CD4-positive, CD25-positive, alpha-beta regulatory T cell (primary cell): ENCODE measurements around the gene RYR3. TPM values are rescaled to one million over a fixed set of nuclear protein-coding genes. Genes with fewer than 3 reads are reported as not detected.

Experiments
- ATAC-seq, 2 donors: fragments of 150-1000 bp; cut with Tn5 transposase; one replicate each; pipeline ENCODE4 v1.10.0; 2021; ENCODE audit warnings: low read depth in 2 of 2, moderate number of reproducible peaks in 2 of 2, moderate library complexity in 1 of 2
- DNase-seq, 3 donors: peaks; one replicate each; pipeline versions ENCODE4 v3.0.0 to v3.0.0-alpha.2; 2012 to 2022; ENCODE audit warnings: mixed read lengths in 1 of 3
- H3K27ac ChIP-seq: one replicate; pipeline ENCODE4 v1.7.0; 2013; ENCODE audit warnings: mild to moderate bottlenecking, low read length; ENCODE audit not compliant: insufficient read depth, poor library complexity, severe bottlenecking
- H3K27me3 ChIP-seq: one replicate; pipeline ENCODE4 v1.7.0; 2013; ENCODE audit warnings: low read length; ENCODE audit not compliant: control insufficient read depth, insufficient read depth
- H3K36me3 ChIP-seq: one replicate; pipeline ENCODE4 v1.7.0; 2013; ENCODE audit warnings: mild to moderate bottlenecking, low read length, moderate library complexity; ENCODE audit not compliant: control insufficient read depth, insufficient read depth
- H3K4me1 ChIP-seq: 2 replicates; pipeline ENCODE4 v1.7.0; 2013; ENCODE audit warnings: mild to moderate bottlenecking, low read length; ENCODE audit not compliant: insufficient read depth, control insufficient read depth, poor library complexity, severe bottlenecking
- H3K4me3 ChIP-seq: one replicate; pipeline ENCODE4 v1.7.0; 2013; ENCODE audit warnings: low read depth, mild to moderate bottlenecking, low read length, moderate library complexity
- H3K9me3 ChIP-seq, 2 experiments: 1 replicate in 1 of 2; 2 replicates in 1 of 2; pipeline ENCODE4 v1.7.0; 2013; ENCODE audit warnings: low read length in 2 of 2, mild to moderate bottlenecking in 1 of 2, moderate library complexity in 1 of 2; ENCODE audit not compliant: control insufficient read depth in 2 of 2
- H3K27ac Mint-ChIP-seq, 3 donors: one replicate each; pipeline ENCODE4 v1.8.0; 2020 to 2022; ENCODE audit warnings: mild to moderate bottlenecking in 3 of 3, mixed read lengths in 3 of 3, moderate library complexity in 2 of 3
- H3K27me3 Mint-ChIP-seq: one replicate; pipeline ENCODE4 v1.8.0; 2022; ENCODE audit warnings: mild to moderate bottlenecking, mixed read lengths
- H3K36me3 Mint-ChIP-seq: one replicate; pipeline ENCODE4 v1.8.0; 2020; ENCODE audit warnings: mixed read lengths
- H3K4me1 Mint-ChIP-seq, 4 donors: one replicate each; pipeline ENCODE4 v1.8.0; 2020 to 2022; ENCODE audit warnings: mixed read lengths in 4 of 4, mild to moderate bottlenecking in 1 of 4
- H3K4me3 Mint-ChIP-seq, 4 donors: one replicate each; pipeline ENCODE4 v1.8.0; 2020 to 2022; ENCODE audit warnings: mild to moderate bottlenecking in 4 of 4, mixed read lengths in 4 of 4, moderate library complexity in 3 of 4
- H3K9me3 Mint-ChIP-seq, 7 donors: one replicate each; pipeline ENCODE4 v1.8.0; 2020 to 2022; ENCODE audit warnings: mixed read lengths in 7 of 7, mild to moderate bottlenecking in 3 of 7, moderate library complexity in 2 of 7
- polyA plus RNA-seq, 4 donors: library from polyadenylated mRNA; unstranded; fragments of 300-500 nt; fragmentation: Illumina TruSeq; gene quantifications; one replicate each; pipeline ENCODE4 v1.2.3, GENCODE V29; 2021
- total RNA-seq: library from RNA; stranded (reverse); gene quantifications from one replicate; pipeline ENCODE4 v1.2.3, GENCODE V29; 2022

The RYR3 gene
- total and polyA plus RNA-seq, 5 donors from 2014 or later: 0.05 to 0.19 (median 0.09) TPM; not detected in 1

DNA sequence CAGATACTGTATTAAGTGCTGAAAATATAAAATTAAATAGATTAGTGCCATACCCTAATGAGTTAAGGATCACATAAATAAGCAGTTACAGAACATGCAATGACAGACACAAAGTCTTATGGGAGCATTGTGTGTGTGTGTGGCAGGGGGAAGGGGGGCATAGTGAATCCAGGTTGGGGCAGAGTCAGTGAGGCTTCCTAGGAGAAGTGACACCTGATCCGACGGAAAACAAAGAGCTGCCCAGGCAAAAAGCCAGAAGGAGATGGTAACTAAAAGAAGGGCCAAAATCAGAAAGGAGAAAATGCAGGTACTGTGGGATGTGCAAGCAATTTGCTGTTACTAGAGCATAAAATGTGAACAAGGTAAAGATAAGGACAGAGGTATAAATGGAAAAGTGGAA lies 577.4 kb downstream of the RYR3 start:
- H3K27me3 Mint-ChIP-seq: no peaks in the 10 kb centered on the region
- no peaks in the 10 kb centered on the region for H3K4me1 ChIP-seq
- no peak overlapping the region for H3K4me3 Mint-ChIP-seq
- H3K36me3 ChIP-seq: no peaks in the 10 kb centered on the region
- peaks cover 3% of the 10 kb centered on the region for H3K36me3 Mint-ChIP-seq
- peaks cover 0 to 9% (median 6%) of the 10 kb centered on the region in 7 donors for H3K9me3 Mint-ChIP-seq
- H3K27ac ChIP-seq: no peak overlapping the region
- H3K27me3 ChIP-seq: no peaks in the 10 kb centered on the region
- no peaks in the 10 kb centered on the region for H3K4me1 Mint-ChIP-seq
- no peak overlapping the region for H3K27ac Mint-ChIP-seq
- DNase-seq (no peak), ATAC-seq (no peak)
- H3K9me3 ChIP-seq: peaks cover 0 to 4% of the 10 kb centered on the region in 2 experiments
- H3K4me3 ChIP-seq: no peak overlapping the region

DNA sequence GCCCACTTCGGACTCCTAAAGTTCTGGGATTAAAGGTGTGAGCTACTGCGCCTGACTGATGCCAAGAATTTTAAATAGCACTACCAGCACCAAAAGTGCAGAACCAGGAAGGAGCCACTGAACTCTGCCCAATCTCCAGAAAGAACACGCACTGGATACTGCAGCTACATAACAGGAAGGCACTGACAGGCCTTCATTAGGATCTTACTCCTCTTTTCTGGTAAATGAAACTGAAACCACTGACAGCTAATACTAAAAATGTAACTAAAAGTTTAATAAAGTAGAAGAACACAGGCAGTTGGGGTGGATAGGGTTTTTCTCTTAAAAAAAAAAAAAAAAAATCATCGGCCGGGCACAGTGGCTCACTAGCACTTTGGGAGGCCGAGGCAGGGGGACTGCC lies 583.4 kb downstream of the RYR3 start:
- Histone ChIP-seq H3K36me3 (no peaks in the 10 kb centered on the region), H3K27me3 (no peaks in the 10 kb centered on the region), H3K9me3 (no peaks in the 10 kb centered on the region), H3K4me3 (no peak overlapping the region), H3K4me1 (no peaks in the 10 kb centered on the region), H3K27ac (no peak overlapping the region)
- peak in 1 of 3 donors; percentile 68 for DNase-seq
- peak overlapping the region in 1 of 3 donors; percentile 35 for H3K27ac Mint-ChIP-seq
- H3K4me3 Mint-ChIP-seq: no peak overlapping the region
- no peak for ATAC-seq
- no peaks in the 10 kb centered on the region for H3K27me3 Mint-ChIP-seq
- H3K9me3 Mint-ChIP-seq: peaks cover 0 to 3% (median 0%) of the 10 kb centered on the region in 7 donors
- peaks cover 0 to 10% (median 3%) of the 10 kb centered on the region in 4 donors for H3K4me1 Mint-ChIP-seq
- peaks cover 3% of the 10 kb centered on the region for H3K36me3 Mint-ChIP-seq

DNA sequence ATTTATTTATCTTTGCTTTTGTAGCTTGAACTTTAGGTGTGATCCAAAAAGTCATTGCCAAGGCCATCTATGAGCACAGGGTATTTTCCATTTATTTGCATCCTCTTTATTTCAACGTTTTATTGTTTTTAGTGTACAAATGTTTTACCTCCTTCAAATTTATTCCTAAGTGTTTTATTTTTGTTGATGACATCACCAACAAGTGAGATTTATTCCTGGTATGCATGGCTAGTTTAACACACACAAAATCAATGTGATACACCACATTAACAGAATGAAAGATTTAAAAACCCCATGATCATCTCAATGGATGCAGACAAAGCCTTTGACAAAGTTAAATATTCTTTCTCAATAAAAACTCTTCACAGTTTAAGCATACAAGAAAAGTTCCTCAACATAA lies 591.3 kb downstream of the RYR3 start:
- Histone ChIP-seq H3K4me3 (no peak overlapping the region), H3K36me3 (no peaks in the 10 kb centered on the region), H3K27me3 (no peaks in the 10 kb centered on the region), H3K27ac (no peak overlapping the region), H3K9me3 (no peaks in the 10 kb centered on the region), H3K4me1 (no peaks in the 10 kb centered on the region)
- Mint-ChIP-seq H3K27me3 (no peaks in the 10 kb centered on the region), H3K4me3 (no peak overlapping the region), H3K9me3 (peaks cover 0 to 3% (median 0%) of the 10 kb centered on the region in 7 donors), H3K27ac (no peak overlapping the region), H3K36me3 (peaks cover 4% of the 10 kb centered on the region), H3K4me1 (peaks cover 0 to 2% (median under 1%) of the 10 kb centered on the region in 4 donors)
- no peak for ATAC-seq
- DNase-seq: no peak

DNA sequence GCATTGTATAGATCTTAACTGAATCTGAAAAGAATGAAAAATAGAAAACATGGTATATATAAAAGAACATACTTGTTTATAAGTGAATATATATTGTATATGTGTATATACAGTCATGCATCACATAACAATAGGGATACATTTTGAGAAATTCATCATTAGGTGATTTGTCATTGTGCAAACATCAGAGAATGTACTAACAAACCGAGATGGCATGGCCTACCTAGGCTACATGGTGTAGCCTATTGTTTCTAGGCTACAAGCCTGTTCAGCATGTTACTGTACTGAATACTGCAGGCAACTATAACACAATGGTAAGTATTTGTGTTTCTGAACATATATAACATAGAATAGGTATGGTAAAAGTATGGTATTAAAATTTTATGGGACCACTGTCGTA lies 592.9 kb downstream of the RYR3 start:
- Mint-ChIP-seq H3K4me3 (no peak overlapping the region), H3K27ac (no peak overlapping the region), H3K4me1 (peaks cover 0 to 1% (median 0%) of the 10 kb centered on the region in 4 donors), H3K9me3 (peaks cover 0 to 1% (median 0%) of the 10 kb centered on the region in 7 donors), H3K27me3 (no peaks in the 10 kb centered on the region), H3K36me3 (peaks cover 4% of the 10 kb centered on the region)
- Histone ChIP-seq H3K36me3 (no peaks in the 10 kb centered on the region), H3K9me3 (no peaks in the 10 kb centered on the region), H3K4me1 (no peaks in the 10 kb centered on the region), H3K27ac (no peak overlapping the region), H3K4me3 (no peak overlapping the region), H3K27me3 (no peaks in the 10 kb centered on the region)
- ATAC-seq (no peak), DNase-seq (no peak)

DNA sequence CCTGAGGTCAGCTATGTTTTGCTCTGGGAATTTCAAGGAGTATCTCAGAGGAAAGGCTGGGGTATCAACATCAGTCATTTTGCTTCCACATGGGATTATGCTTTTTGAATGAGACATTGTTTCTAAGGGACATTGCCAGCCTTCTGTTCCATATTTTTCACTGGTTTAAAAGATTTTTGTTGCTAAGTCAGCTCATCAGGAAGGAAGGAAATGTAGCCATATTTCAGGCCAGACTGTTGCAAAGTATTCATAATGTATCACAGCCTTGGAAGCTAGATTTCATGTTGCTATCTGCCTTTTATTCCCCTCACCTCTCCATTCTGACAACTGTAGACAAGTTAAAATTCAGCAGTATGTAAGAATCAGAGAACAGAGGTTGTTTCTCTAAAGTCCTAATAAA lies 596.6 kb downstream of the RYR3 start:
- DNase-seq: no peak
- Histone ChIP-seq H3K4me1 (no peaks in the 10 kb centered on the region), H3K27ac (no peak overlapping the region), H3K27me3 (no peaks in the 10 kb centered on the region), H3K36me3 (no peaks in the 10 kb centered on the region), H3K4me3 (no peak overlapping the region), H3K9me3 (no peaks in the 10 kb centered on the region)
- Mint-ChIP-seq H3K36me3 (peaks cover 4% of the 10 kb centered on the region), H3K27ac (no peak overlapping the region), H3K27me3 (no peaks in the 10 kb centered on the region), H3K4me3 (no peak overlapping the region), H3K4me1 (peaks cover 0 to 8% (median 0%) of the 10 kb centered on the region in 4 donors), H3K9me3 (peaks cover 0 to 2% (median 0%) of the 10 kb centered on the region in 7 donors)
- no peak for ATAC-seq

DNA sequence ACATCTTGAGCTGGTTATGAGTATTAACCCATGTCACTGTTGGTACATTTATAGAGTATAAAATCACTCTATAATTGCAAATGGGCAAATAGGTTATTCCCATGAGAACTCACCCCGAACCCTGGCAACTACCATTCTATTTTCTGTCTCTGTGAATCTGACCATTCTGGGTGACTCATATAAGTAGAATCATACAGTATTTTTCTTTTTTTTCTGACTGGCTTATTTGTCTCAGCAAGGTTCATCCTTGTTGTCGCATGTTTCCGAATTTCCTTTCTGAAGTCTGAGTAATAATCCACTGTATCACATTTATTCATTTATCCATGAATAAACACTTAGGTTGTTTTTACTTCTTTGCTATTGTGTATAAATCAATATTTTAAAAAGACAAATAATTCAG lies 597.6 kb downstream of the RYR3 start:
- Mint-ChIP-seq H3K27me3 (no peaks in the 10 kb centered on the region), H3K9me3 (peaks cover 0 to 2% (median 0%) of the 10 kb centered on the region in 7 donors), H3K4me3 (no peak overlapping the region), H3K4me1 (peaks cover 0 to 8% (median 0%) of the 10 kb centered on the region in 4 donors), H3K36me3 (peaks cover 4% of the 10 kb centered on the region), H3K27ac (no peak overlapping the region)
- ATAC-seq (no peak), DNase-seq (no peak)
- no peaks in the 10 kb centered on the region for H3K36me3 ChIP-seq
- no peaks in the 10 kb centered on the region for H3K27me3 ChIP-seq
- no peaks in the 10 kb centered on the region for H3K4me1 ChIP-seq
- no peak overlapping the region for H3K4me3 ChIP-seq
- no peak overlapping the region for H3K27ac ChIP-seq
- no peaks in the 10 kb centered on the region for H3K9me3 ChIP-seq

DNA sequence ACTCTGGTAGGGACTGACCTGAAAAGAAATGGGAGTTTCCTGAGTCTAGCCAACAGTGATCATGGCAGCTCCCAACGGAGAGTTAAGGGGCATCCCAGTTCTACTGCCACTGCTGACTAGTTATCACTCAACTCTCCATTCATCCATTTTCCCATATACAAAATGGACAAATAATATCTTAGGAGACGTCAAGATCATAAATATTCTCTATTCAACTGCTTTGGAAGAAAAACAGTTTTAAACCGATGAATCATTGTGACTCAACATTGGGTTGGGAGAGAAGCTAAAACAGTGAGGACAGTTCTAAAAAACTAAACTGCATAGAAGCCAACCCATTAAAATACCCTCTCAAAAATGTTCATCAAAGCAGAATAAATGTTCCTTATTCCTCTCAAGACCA lies 600.0 kb downstream of the RYR3 start:
- Mint-ChIP-seq H3K4me3 (no peak overlapping the region), H3K4me1 (peaks cover 0 to 10% (median 0%) of the 10 kb centered on the region in 4 donors), H3K27me3 (no peaks in the 10 kb centered on the region), H3K9me3 (peaks cover 0 to 2% (median 0%) of the 10 kb centered on the region in 7 donors), H3K36me3 (peaks cover 2% of the 10 kb centered on the region), H3K27ac (peak overlapping the region in 1 of 3 donors; percentile 72)
- no peaks in the 10 kb centered on the region for H3K36me3 ChIP-seq
- H3K27ac ChIP-seq: no peak overlapping the region
- no peaks in the 10 kb centered on the region for H3K4me1 ChIP-seq
- no peak for DNase-seq
- no peak overlapping the region for H3K4me3 ChIP-seq
- no peaks in the 10 kb centered on the region for H3K9me3 ChIP-seq
- no peaks in the 10 kb centered on the region for H3K27me3 ChIP-seq
- ATAC-seq: no peak

DNA sequence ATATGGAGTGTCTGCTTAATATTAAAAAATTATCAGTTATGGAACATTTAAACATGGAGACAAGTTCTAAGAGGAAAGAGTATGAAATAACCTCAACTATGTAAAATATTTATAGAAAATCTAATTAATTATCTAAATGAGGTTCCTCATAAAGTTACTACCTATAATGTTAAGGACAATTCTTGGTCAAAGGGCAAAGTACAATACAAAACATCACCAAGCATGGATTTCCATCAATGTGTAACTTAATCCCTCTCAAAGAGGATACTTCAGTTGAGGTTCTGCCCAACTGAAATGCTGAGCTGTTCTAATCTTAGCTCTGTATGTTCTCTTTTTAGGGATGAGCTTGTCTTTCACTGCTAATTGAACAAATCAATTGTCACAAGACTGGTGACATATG lies 601.6 kb downstream of the RYR3 start:
- H3K27ac ChIP-seq: no peak overlapping the region
- H3K9me3 ChIP-seq: no peaks in the 10 kb centered on the region
- H3K9me3 Mint-ChIP-seq: peaks cover 0 to 2% (median 0%) of the 10 kb centered on the region in 7 donors
- no peaks in the 10 kb centered on the region for H3K36me3 ChIP-seq
- H3K27me3 ChIP-seq: no peaks in the 10 kb centered on the region
- no peaks in the 10 kb centered on the region for H3K4me1 ChIP-seq
- peaks cover 0 to 13% (median 2%) of the 10 kb centered on the region in 4 donors for H3K4me1 Mint-ChIP-seq
- no peaks in the 10 kb centered on the region for H3K36me3 Mint-ChIP-seq
- no peaks in the 10 kb centered on the region for H3K27me3 Mint-ChIP-seq
- no peak overlapping the region for H3K4me3 Mint-ChIP-seq
- ATAC-seq (no peak), DNase-seq (no peak)
- H3K27ac Mint-ChIP-seq: no peak overlapping the region
- H3K4me3 ChIP-seq: no peak overlapping the region
